ENCODE results near the gene HAPLN3. TPM values are rescaled to one million over a fixed set of nuclear protein-coding genes. Genes with fewer than 3 reads are reported as not detected.

The HAPLN3 gene
- polyA plus RNA-seq, 1 of the 3 experiments (the other 2 are of a cell fraction) = 9.7 TPM

- Histone ChIP-seq H3K9me3 (no peaks in the 10 kb centered on the region), H3K4me2 (no peak overlapping the region), H3K4me1 (ENCODE audit: control insufficient read depth in 1 of 2, insufficient read depth in 2 of 2, low read depth in 1 of 2, low read length in 1 of 2) (no peaks in the 10 kb centered on the region; a peak in 1 of 4 replicates), H3K9me2 (no peaks in the 10 kb centered on the region), H4K20me1 (ENCODE audit: insufficient read depth) (no peaks in the 10 kb centered on the region), H2AFZ (ENCODE audit: low read depth) (no peak overlapping the region), H3K79me2 (ENCODE audit: insufficient read depth) (no peaks in the 10 kb centered on the region), H3K9ac (no peak overlapping the region), H3F3A (replicated peaks; ENCODE audit: insufficient read depth) (no peaks in the 10 kb centered on the region), H3K36me3 (replicated peaks in 1 of 2; ENCODE audit: control insufficient read depth in 1 of 2, insufficient read depth in 2 of 2, low read length in 1 of 2) (no peaks in the 10 kb centered on the region), H3K4me3 (ENCODE audit: low read depth in 2 of 2, low read length in 1 of 2) (no peak overlapping the region), H3K27me3 (ENCODE audit: insufficient read depth) (no peaks in the 10 kb centered on the region; the same call in 1 of the 2 replicates), H3K27ac (ENCODE audit: low read depth in 2 of 2, low read length in 1 of 2) (no peak overlapping the region)
- WGBS (ENCODE audit: low lambda C conversion rate) = 77% methylated on average over 6 of the region's 11 CpGs
- POLR2A ChIA-PET = no interaction called here
- TF ChIP-seq SMC3 (IDR thresholded peaks at IDR 0.05; ENCODE audit: low read depth, low read length) (no peak), REST (IDR thresholded peaks at IDR 0.05; ENCODE audit: low read depth, low read length) (no peak), NRF1 (IDR thresholded peaks at IDR 0.05; ENCODE audit: low read depth, low read length) (no peak), ZBTB33 (IDR thresholded peaks at IDR 0.05; ENCODE audit: borderline replicate concordance, low read depth) (no peak), IRF3 (IDR thresholded peaks at IDR 0.05; ENCODE audit: low read depth, low read length) (no peak), FOSL2 (IDR thresholded peaks at IDR 0.05; ENCODE audit: borderline replicate concordance, low read depth) (no peak), RAD21 (IDR thresholded peaks at IDR 0.05; ENCODE audit: low read length) (no peak), FOXM1 (IDR thresholded peaks at IDR 0.05; ENCODE audit: low read depth) (no peak), POLR2AphosphoS5 (IDR thresholded peaks at IDR 0.05; ENCODE audit: low read depth, low read length) (no peak), RFX5 (IDR thresholded peaks at IDR 0.05; ENCODE audit: low read length) (no peak), MXI1 (IDR thresholded peaks at IDR 0.05; ENCODE audit: low read depth, low read length) (no peak), SIN3A (IDR thresholded peaks at IDR 0.05; ENCODE audit: borderline replicate concordance, low read depth, low read length) (no peak), MAX (IDR thresholded peaks at IDR 0.05; ENCODE audit: low read depth) (no peak)
- TF ChIP-seq, protein P1, sequence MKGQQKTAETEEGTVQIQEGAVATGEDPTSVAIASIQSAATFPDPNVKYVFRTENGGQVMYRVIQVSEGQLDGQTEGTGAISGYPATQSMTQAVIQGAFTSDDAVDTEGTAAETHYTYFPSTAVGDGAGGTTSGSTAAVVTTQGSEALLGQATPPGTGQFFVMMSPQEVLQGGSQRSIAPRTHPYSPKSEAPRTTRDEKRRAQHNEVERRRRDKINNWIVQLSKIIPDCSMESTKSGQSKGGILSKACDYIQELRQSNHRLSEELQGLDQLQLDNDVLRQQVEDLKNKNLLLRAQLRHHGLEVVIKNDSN (IDR thresholded peaks at IDR 0.05; ENCODE audit: borderline replicate concordance, low read depth) = no peak
- TF ChIP-seq, protein P2, sequence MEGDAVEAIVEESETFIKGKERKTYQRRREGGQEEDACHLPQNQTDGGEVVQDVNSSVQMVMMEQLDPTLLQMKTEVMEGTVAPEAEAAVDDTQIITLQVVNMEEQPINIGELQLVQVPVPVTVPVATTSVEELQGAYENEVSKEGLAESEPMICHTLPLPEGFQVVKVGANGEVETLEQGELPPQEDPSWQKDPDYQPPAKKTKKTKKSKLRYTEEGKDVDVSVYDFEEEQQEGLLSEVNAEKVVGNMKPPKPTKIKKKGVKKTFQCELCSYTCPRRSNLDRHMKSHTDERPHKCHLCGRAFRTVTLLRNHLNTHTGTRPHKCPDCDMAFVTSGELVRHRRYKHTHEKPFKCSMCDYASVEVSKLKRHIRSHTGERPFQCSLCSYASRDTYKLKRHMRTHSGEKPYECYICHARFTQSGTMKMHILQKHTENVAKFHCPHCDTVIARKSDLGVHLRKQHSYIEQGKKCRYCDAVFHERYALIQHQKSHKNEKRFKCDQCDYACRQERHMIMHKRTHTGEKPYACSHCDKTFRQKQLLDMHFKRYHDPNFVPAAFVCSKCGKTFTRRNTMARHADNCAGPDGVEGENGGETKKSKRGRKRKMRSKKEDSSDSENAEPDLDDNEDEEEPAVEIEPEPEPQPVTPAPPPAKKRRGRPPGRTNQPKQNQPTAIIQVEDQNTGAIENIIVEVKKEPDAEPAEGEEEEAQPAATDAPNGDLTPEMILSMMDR (IDR thresholded peaks at IDR 0.05) = no peak
- no peak for DNase-seq
- CTCF ChIA-PET = interaction anchor here (0.9 to 1.4 kb wide), 2 partner anchors 24 to 38 kb away, joined by 3 to 4 read pairs; no protein-coding TSS in a partner anchor
These were observed 36.4 kb downstream of the HAPLN3 start for GRCh38 chr15:88858934-88859333.

Data from SK-N-SH (cell line).